HCT116 (cell line): ENCODE data around the gene ESRRA.

Experiments used
- CEBPB ChIP-seq: IDR thresholded peaks from 2 replicates; pipeline ENCODE4 v1.6.1; 2012; ENCODE audit warnings: low read depth
- EGR1 ChIP-seq: IDR thresholded peaks from 2 replicates; pipeline ENCODE4 v1.6.1; 2012; ENCODE audit warnings: low read depth
- EZH2 ChIP-seq: fragments of 200-600 bp; sonication (generic); IDR thresholded peaks from 2 replicates; pipeline ENCODE4 v1.6.1; 2017; ENCODE audit warnings: antibody characterized with exemption, mixed run types
- MAX ChIP-seq: IDR thresholded peaks from 2 replicates; pipeline ENCODE4 v1.6.1; 2012
- POLR2AphosphoS5 ChIP-seq: IDR thresholded peaks from 2 replicates; pipeline ENCODE4 v1.6.1; 2011; ENCODE audit warnings: mild to moderate bottlenecking, low read depth, low read length, moderate library complexity
- TCF7L2 ChIP-seq: IDR thresholded peaks from 2 replicates; pipeline ENCODE4 v1.7.0; 2011; ENCODE audit warnings: borderline replicate concordance, inconsistent platforms; ENCODE audit not compliant: insufficient read depth, insufficient read length; ENCODE audit errors: extremely low read depth
- YY1 ChIP-seq: IDR thresholded peaks from 2 replicates; pipeline ENCODE4 v1.6.1; 2011; ENCODE audit warnings: low read length, low read depth, moderate library complexity, mild to moderate bottlenecking; ENCODE audit not compliant: insufficient replicate concordance; ENCODE audit errors: extremely low read depth
- TF ChIP-seq, protein P1 (sequence below), 3 experiments: fragments of 200-600 bp in 1 of 3; sonication (generic) in 1 of 3; IDR thresholded peaks in 2 of 3; conservative IDR thresholded peaks in 1 of 3; 2 replicates each; pipeline ENCODE4 v1.5.1; 2012 to 2017; ENCODE audit warnings: low read depth in 2 of 3, low read length in 2 of 3, antibody characterized with exemption in 1 of 3, borderline replicate concordance in 1 of 3, control low read depth in 1 of 3, mild to moderate bottlenecking in 1 of 3, mixed read lengths in 1 of 3, mixed run types in 1 of 3, moderate library complexity in 1 of 3; ENCODE audit not compliant: insufficient read depth in 1 of 3
- TF ChIP-seq, protein P2 (sequence below): IDR thresholded peaks from 2 replicates; pipeline ENCODE4 v1.6.1; 2012
- TF ChIP-seq, protein P3 (sequence below): IDR thresholded peaks from 2 replicates; pipeline ENCODE4 v1.6.1; 2012; ENCODE audit warnings: low read depth

DNA sequence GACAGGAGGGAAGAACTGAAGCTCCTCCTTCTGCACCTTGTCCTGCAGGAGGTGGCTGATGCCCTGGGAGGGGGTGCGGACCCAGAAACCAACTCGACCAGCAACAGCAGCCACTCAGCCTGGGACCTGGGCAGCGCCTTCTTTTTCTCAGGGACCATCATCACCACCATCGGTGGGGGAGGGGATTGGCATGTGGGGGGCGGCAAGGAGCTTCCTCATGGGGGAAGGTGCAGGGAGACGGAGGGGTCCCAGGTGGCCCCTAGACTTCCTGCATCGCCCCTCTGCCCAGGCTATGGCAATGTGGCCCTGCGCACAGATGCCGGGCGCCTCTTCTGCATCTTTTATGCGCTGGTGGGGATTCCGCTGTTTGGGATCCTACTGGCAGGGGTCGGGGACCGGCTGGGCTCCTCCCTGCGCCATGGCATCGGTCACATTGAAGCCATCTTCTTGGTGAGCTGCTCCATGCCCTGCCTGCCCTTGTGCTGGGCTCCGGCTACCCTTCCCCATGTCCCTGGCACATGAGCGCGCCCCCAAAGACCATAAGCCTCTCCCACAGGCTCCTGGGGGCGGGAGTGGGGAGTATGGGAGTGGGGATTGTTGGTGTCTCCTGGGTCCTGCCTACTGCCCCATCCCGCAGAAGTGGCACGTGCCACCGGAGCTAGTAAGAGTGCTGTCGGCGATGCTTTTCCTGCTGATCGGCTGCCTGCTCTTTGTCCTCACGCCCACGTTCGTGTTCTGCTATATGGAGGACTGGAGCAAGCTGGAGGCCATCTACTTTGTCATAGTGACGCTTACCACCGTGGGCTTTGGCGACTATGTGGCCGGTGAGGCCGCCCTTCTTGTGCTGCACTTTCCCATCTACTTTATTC is 8.3 kb upstream of the ESRRA start:
- TF ChIP-seq, protein P1, sequence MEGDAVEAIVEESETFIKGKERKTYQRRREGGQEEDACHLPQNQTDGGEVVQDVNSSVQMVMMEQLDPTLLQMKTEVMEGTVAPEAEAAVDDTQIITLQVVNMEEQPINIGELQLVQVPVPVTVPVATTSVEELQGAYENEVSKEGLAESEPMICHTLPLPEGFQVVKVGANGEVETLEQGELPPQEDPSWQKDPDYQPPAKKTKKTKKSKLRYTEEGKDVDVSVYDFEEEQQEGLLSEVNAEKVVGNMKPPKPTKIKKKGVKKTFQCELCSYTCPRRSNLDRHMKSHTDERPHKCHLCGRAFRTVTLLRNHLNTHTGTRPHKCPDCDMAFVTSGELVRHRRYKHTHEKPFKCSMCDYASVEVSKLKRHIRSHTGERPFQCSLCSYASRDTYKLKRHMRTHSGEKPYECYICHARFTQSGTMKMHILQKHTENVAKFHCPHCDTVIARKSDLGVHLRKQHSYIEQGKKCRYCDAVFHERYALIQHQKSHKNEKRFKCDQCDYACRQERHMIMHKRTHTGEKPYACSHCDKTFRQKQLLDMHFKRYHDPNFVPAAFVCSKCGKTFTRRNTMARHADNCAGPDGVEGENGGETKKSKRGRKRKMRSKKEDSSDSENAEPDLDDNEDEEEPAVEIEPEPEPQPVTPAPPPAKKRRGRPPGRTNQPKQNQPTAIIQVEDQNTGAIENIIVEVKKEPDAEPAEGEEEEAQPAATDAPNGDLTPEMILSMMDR (IDR thresholded peaks at IDR 0.05 in 2 of 3, conservative IDR thresholded peaks at IDR 0.05 in 1 of 3; ENCODE audit: borderline replicate concordance in 1 of 3, insufficient read depth in 1 of 3, low read depth in 2 of 3, low read length in 2 of 3), result no peak
- TF ChIP-seq POLR2AphosphoS5 (no peak), EZH2 (no peak), MAX (no peak), TCF7L2 (no peak), CEBPB (no peak), EGR1 (no peak), YY1 (no peak)
- TF ChIP-seq, protein P2, sequence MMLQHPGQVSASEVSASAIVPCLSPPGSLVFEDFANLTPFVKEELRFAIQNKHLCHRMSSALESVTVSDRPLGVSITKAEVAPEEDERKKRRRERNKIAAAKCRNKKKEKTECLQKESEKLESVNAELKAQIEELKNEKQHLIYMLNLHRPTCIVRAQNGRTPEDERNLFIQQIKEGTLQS, result no peak
- TF ChIP-seq, protein P3, sequence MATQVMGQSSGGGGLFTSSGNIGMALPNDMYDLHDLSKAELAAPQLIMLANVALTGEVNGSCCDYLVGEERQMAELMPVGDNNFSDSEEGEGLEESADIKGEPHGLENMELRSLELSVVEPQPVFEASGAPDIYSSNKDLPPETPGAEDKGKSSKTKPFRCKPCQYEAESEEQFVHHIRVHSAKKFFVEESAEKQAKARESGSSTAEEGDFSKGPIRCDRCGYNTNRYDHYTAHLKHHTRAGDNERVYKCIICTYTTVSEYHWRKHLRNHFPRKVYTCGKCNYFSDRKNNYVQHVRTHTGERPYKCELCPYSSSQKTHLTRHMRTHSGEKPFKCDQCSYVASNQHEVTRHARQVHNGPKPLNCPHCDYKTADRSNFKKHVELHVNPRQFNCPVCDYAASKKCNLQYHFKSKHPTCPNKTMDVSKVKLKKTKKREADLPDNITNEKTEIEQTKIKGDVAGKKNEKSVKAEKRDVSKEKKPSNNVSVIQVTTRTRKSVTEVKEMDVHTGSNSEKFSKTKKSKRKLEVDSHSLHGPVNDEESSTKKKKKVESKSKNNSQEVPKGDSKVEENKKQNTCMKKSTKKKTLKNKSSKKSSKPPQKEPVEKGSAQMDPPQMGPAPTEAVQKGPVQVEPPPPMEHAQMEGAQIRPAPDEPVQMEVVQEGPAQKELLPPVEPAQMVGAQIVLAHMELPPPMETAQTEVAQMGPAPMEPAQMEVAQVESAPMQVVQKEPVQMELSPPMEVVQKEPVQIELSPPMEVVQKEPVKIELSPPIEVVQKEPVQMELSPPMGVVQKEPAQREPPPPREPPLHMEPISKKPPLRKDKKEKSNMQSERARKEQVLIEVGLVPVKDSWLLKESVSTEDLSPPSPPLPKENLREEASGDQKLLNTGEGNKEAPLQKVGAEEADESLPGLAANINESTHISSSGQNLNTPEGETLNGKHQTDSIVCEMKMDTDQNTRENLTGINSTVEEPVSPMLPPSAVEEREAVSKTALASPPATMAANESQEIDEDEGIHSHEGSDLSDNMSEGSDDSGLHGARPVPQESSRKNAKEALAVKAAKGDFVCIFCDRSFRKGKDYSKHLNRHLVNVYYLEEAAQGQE, result no peak
